NCI-H146 treated with DMSO at 0.1 percent for 48 hours (cell line): Measurements from ENCODE around the gene OR4C16.

ENCODE experiments used
- DNase-seq: peaks from one replicate; lab custom pipeline; 2025; ENCODE audit not compliant: unreplicated experiment; lab: John Stamatoyannopoulos, UW

OR4C16 gene, protein sequence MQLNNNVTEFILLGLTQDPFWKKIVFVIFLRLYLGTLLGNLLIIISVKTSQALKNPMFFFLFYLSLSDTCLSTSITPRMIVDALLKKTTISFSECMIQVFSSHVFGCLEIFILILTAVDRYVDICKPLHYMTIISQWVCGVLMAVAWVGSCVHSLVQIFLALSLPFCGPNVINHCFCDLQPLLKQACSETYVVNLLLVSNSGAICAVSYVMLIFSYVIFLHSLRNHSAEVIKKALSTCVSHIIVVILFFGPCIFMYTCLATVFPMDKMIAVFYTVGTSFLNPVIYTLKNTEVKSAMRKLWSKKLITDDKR

DNA sequence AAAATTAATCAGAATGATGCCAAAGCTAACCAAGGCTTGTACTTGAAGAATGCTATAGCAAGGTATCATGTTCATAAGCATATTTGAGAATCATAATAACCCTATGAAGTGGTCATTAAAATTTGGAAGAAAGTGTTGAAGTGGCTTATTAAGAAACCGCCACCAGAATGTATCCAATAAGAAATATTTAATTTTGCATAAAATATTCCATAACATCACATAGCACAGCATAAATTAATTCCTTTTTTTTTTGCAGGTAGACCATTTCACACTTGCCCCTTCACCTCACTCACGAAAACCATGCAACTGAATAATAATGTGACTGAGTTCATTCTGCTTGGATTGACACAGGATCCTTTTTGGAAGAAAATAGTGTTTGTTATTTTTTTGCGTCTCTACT is at the start of gene OR4C16:
TSS of gene OR4C16 (plus strand) at position 301 of the 400 bp plus-strand sequence. CDS start at position 301, 0 bp downstream.
- DNase-seq, result no peak

DNA sequence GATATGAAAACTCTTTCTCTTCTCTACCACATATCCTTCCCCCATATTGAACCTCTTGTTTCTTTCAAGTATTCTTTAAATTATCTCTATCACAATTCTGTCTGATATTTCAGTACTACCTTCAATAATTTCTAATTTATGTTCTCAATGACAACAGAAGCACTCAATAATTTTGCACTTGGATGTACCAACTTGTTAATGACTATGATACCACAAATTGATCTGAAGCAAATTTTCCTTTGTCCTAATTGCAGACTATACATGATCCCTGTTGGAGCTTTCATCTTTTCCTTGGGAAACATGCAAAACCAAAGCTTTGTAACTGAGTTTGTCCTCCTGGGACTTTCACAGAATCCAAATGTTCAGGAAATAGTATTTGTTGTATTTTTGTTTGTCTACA is 17.8 kb upstream of the OR4C16 start, which contains the start of gene OR4C15:
TSS of gene OR4C15 (plus strand) at position 301 of the 400 bp plus-strand sequence. CDS start at position 301, 0 bp downstream.
- no peak for DNase-seq

DNA sequence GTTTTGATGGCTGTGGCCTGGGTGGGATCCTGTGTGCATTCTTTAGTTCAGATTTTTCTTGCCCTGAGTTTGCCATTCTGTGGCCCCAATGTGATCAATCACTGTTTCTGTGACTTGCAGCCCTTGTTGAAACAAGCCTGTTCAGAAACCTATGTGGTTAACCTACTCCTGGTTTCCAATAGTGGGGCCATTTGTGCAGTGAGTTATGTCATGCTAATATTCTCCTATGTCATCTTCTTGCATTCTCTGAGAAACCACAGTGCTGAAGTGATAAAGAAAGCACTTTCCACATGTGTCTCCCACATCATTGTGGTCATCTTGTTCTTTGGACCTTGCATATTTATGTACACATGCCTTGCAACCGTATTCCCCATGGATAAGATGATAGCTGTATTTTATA is 620 bp downstream of the OR4C16 start:
- DNase-seq, result no peak

DNA sequence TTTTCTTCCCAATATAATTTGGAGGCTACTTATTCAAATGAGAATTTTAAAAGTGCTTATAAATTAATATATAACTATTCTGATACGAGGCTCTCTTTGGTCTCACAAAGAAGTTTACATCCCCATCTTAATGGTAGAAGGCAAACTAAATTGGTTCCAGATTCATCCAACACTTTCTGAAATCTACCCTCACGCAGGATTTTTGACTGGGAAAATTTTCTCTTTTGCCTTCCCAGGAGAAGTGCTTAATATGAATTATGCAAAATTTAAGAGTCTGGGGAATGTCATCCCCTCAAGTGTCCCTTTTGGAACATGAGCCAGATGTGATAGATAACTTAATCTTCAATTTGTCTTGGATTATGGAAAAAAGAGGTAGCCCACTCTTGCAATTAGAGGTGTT is 35.6 kb downstream of the OR4C16 start, which contains the start of gene OR4C11:
TSS of gene OR4C11 (minus strand) at position 101 of the 400 bp plus-strand sequence. CDS start 3,272 bp downstream, outside the sequence.
- no peak for DNase-seq
